Epithelial cell of esophagus (primary cell): ENCODE results near the gene SCAF8.

Experiments
- DNase-seq: peaks from one replicate; pipeline ENCODE4 v3.0.0; 2010; ENCODE audit warnings: low read depth
- H3K4me3 ChIP-seq: 2 replicates; pipeline ENCODE4 v1.5.1; 2011; ENCODE audit warnings: mild to moderate bottlenecking, low read length, control low read depth
- TF ChIP-seq, protein P1 (sequence below): IDR thresholded peaks from 2 replicates; pipeline ENCODE4 v1.5.1; 2011; ENCODE audit warnings: low read depth, mild to moderate bottlenecking, low read length, control low read depth, inconsistent platforms; ENCODE audit not compliant: insufficient read depth; ENCODE audit errors: missing control alignments

Gene SCAF8

DNA sequence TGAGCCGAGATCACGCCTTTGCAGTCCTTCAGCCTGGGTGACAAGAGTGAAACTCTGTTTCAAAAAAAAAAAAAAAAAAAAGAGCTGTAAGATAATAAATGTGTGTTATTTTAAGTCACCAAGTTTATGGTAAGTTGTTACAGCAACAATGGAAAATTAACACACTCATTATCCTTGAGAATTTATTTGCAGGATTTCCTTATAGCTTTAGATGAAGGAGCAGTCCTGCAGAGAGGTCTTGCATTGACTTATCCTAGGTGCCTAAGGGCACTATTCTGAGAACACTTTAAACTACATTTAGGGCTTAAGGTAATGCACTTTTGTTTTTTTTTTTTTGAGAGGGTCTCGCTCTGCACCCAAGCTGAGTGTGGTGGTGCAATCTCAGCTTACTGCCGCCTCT, 13.8 kb upstream of the SCAF8 start:
- TF ChIP-seq, protein P1, sequence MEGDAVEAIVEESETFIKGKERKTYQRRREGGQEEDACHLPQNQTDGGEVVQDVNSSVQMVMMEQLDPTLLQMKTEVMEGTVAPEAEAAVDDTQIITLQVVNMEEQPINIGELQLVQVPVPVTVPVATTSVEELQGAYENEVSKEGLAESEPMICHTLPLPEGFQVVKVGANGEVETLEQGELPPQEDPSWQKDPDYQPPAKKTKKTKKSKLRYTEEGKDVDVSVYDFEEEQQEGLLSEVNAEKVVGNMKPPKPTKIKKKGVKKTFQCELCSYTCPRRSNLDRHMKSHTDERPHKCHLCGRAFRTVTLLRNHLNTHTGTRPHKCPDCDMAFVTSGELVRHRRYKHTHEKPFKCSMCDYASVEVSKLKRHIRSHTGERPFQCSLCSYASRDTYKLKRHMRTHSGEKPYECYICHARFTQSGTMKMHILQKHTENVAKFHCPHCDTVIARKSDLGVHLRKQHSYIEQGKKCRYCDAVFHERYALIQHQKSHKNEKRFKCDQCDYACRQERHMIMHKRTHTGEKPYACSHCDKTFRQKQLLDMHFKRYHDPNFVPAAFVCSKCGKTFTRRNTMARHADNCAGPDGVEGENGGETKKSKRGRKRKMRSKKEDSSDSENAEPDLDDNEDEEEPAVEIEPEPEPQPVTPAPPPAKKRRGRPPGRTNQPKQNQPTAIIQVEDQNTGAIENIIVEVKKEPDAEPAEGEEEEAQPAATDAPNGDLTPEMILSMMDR = no peak
- H3K4me3 ChIP-seq = no peak overlapping the region
- no peak for DNase-seq

DNA sequence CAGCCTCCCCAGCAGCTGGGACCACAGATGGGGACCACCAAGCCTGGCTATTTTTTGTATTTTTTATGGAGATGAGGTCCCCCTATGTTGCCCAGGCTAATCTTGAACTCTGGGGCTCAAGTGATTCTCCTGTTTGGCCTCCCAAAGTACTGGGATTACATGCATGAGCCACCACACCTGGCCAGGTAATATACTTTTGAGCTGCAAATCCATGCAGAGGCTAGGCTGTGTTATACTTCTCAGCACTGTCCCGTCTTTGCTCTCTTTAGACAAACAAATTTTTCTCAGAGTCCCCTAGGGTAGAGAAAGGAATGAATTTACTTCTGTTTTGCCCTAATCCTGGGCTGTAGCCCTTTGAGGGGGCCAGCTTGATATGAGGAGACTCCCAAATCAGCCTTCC, 13.4 kb upstream of the SCAF8 start:
- no peak for DNase-seq
- TF ChIP-seq, protein P1 = no peak

DNA sequence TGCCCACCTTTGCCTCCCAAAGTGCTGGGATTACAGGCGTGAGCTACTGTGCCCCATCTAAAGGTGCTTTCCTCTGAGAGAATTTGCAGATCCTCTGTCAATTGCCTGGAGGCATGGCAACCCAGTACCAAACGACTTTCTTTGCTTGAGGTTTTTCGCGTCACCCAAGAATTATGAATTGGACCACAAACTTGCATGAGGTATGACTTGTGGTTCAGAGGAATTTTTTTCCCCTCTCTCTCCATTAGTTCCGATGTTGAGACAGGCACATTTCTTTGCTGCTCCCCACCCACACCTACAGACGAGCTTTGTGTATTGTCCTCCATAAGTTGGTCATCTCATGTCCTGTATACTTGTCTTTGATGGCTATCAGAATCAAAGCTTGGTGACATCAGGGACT, 11.8 kb upstream of the SCAF8 start:
- TF ChIP-seq, protein P1 = no peak
- no peak overlapping the region for H3K4me3 ChIP-seq
- DNase-seq = peak; percentile 85

More for the DNA sequence above, 13.4 kb upstream of the SCAF8 start:
- H3K4me3 ChIP-seq = no peak overlapping the region

DNA sequence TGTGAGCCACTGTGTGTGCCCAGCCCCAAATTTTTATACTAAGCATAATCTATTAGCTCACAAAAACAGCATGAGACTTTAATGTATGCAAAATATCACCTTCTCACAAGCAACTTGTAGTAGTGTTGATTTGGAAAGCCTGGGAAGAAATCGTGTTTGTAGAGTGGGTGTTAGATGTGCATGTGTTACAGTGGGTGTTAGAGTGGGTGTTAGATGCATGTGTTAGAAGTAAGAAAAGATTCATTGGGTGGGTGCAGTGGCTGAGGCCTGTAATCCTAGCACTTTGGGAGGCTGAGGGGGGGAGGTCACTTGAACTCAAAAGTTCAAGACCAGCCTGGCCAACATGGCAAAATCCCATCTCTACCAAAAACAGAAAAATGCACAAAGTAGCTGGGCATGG, 6.3 kb upstream of the SCAF8 start:
- TF ChIP-seq, protein P1 = no peak
- DNase-seq = no peak
- no peak overlapping the region for H3K4me3 ChIP-seq

DNA sequence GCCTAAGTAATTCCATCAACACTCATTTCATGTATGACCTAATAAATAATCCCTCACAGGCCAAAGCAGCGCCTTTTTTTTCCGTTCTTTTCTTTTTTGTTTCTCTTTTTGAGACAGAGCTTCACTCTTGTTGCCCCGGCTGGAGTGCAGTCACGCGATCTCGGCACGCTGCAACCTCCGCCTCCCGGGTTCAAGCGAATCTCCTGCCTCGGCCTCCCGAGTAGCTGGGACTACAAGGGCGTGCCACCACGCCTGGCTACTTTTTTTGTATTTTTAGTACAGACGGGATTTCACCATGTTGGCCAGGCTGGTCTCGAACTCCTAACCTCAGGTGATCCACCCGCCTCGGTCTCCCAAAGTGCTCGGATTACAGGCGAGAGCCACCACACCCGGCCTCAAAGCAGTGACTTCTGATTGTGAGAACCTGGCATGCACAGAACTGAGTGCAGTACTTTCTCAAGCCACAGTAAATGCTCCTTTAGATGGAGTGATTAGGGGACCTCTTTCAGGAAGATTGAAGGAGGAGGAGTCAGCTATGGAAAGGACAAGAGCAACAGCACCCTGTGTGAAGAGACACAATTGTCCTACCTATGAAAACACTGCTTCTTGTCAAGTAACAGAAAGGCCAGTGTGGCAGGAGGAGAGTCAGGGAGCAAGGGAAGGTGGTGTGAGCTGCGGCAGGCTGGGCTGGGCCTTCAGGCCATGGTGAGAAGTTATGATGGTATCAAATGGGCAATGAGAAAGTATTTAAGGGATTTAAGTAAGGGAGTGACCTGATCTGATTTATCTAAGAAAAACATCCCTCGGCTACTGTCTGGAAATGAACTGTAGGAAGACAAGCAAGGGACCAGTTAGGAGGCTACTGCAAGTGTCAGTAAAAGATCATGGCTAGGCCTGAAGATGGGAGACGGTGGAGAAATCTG, 1.7 kb upstream of the SCAF8 start:
- TF ChIP-seq, protein P1 = no peak
- H3K4me3 ChIP-seq = no peak overlapping the region
- DNase-seq = no peak

DNA sequence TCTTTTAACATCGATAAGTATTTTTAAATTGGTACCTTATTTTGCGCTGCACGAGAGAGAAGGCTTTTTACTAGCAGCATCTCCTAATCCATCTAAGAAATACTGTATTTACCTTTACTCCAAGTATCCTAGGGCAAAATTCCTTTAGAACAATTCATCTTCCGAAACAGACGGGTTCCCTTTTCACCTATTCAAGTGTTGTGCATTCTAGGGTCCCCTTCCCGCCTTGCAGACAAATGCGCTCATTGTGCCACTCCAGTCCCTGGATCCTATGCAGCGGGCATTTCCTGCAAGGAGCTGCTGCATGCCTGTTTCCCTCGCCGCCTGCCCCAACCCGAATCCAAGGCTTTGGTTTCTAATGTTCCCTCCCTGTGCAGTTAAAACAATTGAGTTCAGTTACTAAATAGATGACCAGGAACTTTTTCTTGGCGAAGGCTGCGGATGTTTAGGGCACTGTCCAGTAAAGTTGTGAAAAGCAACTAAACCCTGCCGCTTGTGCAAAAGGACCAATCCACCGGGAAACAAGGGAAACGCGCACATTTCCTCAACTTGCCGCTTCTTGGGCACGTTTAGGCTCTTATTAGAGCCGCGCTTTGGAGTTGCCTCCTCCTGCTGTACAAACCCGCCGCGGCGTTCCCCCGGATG, 556 bp upstream of the SCAF8 start:
- TF ChIP-seq, protein P1 = no peak
- H3K4me3 ChIP-seq = peak overlapping the region; percentile 64
- peak; percentile 56 for DNase-seq
